Calu3 (cell line): Measurements from ENCODE around the gene GJA10. TPM values are rescaled to one million over a fixed set of nuclear protein-coding genes. Genes with fewer than 3 reads are reported as not detected.

Experiments used
- BruUV-seq: library from RNA; stranded (reverse); fragments of 400-500 nt; replicated peaks from 2 replicates; lab custom pipeline; 2021; lab: Mats Ljungman, UMichigan
- CTCF ChIA-PET: fragments of 300-600 bp; sonication (Branson Sonifier 250); formaldehyde crosslinking; loops from one replicate; lab custom pipeline; 2022; ENCODE audit warnings: antibody characterized with exemption; lab: Charles Lee
- DNase-seq: peaks from one replicate; pipeline ENCODE4 v3.0.0; 2022
- H3K27ac Mint-ChIP-seq: one replicate; pipeline ENCODE4 v1.8.0; 2022; ENCODE audit warnings: mixed read lengths; ENCODE audit not compliant: unreplicated experiment
- H3K27me3 Mint-ChIP-seq: one replicate; pipeline ENCODE4 v1.8.0; 2022; ENCODE audit warnings: mixed read lengths; ENCODE audit not compliant: unreplicated experiment
- H3K36me3 Mint-ChIP-seq: one replicate; pipeline ENCODE4 v1.8.0; 2022; ENCODE audit warnings: mild to moderate bottlenecking, moderate library complexity, mixed read lengths; ENCODE audit not compliant: insufficient read depth, unreplicated experiment
- H3K4me1 Mint-ChIP-seq: one replicate; pipeline ENCODE4 v1.8.0; 2022; ENCODE audit warnings: mild to moderate bottlenecking, low read depth, mixed read lengths; ENCODE audit not compliant: unreplicated experiment
- H3K4me3 Mint-ChIP-seq: one replicate; pipeline ENCODE4 v1.8.0; 2022; ENCODE audit warnings: mild to moderate bottlenecking, low read depth, moderate library complexity, mixed read lengths; ENCODE audit not compliant: unreplicated experiment
- H3K9me3 Mint-ChIP-seq: one replicate; pipeline ENCODE4 v1.8.0; 2022; ENCODE audit warnings: low read depth, mixed read lengths; ENCODE audit not compliant: unreplicated experiment
- intact Hi-C: fragments of 100-400 bp; cut with micrococcal nuclease; formaldehyde crosslinking; loops from one replicate; pipeline ENCODE4 v1.10.0; 2022; ENCODE audit not compliant: unreplicated experiment
- total RNA-seq: library from RNA; stranded (reverse); gene quantifications from 2 replicates; pipeline ENCODE4 v1.2.3, GENCODE V29; 2022
- TF ChIP-seq, protein P1 (sequence below): fragments of 200-600 bp; IDR thresholded peaks from one replicate; pipeline ENCODE4 v1.8.0; 2022; ENCODE audit warnings: antibody characterized with exemption; ENCODE audit not compliant: unreplicated experiment

GJA10 gene
- total RNA-seq, 1 experiment from 2014 or later = not detected

DNA sequence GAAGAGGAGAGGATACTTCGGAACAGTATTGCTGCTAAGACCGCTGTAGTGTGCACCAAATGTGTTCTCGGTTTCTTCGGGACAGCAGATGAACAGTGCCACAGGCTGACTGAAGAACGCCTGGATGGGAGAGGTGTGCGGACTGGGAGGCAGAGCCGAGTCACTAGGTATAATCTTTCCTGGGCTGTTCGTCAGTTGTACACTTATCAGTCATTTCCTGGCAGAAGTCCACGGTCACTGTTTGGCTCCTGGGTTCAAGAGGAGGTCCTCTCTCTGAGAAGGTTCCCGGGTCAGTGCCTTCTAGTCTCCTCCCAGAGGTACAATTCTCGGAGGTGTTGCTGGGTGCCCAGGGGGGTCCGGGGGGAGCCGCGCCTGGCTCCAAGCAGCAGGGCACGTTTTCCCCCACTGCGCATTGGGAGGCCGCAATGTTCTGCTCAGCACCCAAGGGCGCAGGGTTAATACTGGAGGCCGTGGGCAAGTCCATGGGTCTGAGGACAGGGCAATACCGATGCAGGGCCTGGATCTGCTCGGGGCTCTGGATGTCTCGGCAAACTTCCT, 38.1 kb downstream of the GJA10 start:
- Mint-ChIP-seq H3K4me3 (no peak overlapping the region), H3K27me3 (peaks cover 8% of the 10 kb centered on the region), H3K36me3 (no peaks in the 10 kb centered on the region), H3K9me3 (no peaks in the 10 kb centered on the region), H3K4me1 (peaks cover 10% of the 10 kb centered on the region), H3K27ac (no peak overlapping the region)
- no TSS peak for BruUV-seq
- TF ChIP-seq, protein P1, sequence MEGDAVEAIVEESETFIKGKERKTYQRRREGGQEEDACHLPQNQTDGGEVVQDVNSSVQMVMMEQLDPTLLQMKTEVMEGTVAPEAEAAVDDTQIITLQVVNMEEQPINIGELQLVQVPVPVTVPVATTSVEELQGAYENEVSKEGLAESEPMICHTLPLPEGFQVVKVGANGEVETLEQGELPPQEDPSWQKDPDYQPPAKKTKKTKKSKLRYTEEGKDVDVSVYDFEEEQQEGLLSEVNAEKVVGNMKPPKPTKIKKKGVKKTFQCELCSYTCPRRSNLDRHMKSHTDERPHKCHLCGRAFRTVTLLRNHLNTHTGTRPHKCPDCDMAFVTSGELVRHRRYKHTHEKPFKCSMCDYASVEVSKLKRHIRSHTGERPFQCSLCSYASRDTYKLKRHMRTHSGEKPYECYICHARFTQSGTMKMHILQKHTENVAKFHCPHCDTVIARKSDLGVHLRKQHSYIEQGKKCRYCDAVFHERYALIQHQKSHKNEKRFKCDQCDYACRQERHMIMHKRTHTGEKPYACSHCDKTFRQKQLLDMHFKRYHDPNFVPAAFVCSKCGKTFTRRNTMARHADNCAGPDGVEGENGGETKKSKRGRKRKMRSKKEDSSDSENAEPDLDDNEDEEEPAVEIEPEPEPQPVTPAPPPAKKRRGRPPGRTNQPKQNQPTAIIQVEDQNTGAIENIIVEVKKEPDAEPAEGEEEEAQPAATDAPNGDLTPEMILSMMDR = no peak
- no peak for DNase-seq
- intact Hi-C loops = no loop called here
- CTCF ChIA-PET = no interaction called here

DNA sequence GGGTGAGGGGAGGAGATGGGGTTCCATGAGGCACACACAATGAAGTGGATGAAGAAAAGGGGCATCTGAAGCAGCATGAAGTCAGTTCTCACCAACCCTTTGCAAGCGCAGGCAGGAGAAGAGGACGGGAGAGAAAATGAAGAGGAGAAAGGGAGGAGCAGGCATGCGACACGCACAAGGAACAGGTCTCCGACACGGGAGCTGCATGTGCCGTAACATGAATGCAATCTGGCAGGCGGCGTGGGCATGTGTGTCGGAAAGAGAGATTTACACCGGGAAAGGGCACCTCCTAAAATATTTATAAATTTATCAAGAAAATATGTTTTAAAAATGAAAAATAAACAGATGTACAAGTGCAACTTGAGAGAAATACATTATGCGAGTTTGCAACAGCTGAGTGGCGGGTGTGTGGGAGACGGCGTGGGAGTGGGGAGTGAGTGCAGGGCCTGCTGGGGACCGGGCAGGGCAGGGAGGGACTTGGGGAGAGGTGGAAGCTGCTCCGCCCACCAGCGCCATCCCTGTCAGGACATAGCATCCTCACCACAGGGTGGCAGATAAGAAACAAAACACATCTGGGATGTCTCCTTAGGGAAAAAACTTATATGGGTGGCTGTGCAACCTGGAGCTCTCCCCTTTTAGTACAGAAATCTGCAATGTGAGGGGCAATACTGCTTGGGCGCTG, 40.6 kb downstream of the GJA10 start:
- Mint-ChIP-seq H3K27me3 (peaks cover 8% of the 10 kb centered on the region), H3K27ac (no peak overlapping the region), H3K4me3 (no peak overlapping the region), H3K9me3 (no peaks in the 10 kb centered on the region), H3K4me1 (peaks cover 1% of the 10 kb centered on the region), H3K36me3 (no peaks in the 10 kb centered on the region)
- TF ChIP-seq, protein P1 = no peak
- BruUV-seq = no TSS peak
- CTCF ChIA-PET = no interaction called here
- no peak for DNase-seq
- intact Hi-C loops = no loop called here

DNA sequence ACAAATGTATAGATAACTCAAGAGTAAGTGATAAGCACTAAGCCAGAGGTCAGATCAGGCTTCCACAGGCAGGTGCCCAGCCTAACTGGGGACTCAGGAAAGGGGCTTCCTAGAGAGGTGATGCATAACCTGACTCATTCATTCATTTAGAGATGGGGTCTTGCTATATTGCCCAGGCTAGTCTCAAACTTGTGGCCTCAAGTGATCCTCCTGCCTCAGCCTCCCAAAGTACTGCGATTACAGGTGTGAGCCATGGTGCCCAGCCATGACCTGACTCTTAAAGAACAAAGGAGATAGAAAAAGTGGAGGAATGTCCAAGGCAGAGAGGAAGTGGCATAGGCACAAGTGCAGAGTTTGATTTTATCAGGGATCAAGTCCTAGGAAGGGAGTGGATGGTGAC, 41.9 kb downstream of the GJA10 start:
- DNase-seq = no peak
- TF ChIP-seq, protein P1 = no peak
- H3K4me1 Mint-ChIP-seq = peaks cover 4% of the 10 kb centered on the region
- intact Hi-C loops = no loop called here
- CTCF ChIA-PET = no interaction called here
- no peak overlapping the region for H3K4me3 Mint-ChIP-seq
- H3K9me3 Mint-ChIP-seq = no peaks in the 10 kb centered on the region
- no peak overlapping the region for H3K27ac Mint-ChIP-seq
- no peaks in the 10 kb centered on the region for H3K36me3 Mint-ChIP-seq
- no TSS peak for BruUV-seq
- H3K27me3 Mint-ChIP-seq = peaks cover 8% of the 10 kb centered on the region

DNA sequence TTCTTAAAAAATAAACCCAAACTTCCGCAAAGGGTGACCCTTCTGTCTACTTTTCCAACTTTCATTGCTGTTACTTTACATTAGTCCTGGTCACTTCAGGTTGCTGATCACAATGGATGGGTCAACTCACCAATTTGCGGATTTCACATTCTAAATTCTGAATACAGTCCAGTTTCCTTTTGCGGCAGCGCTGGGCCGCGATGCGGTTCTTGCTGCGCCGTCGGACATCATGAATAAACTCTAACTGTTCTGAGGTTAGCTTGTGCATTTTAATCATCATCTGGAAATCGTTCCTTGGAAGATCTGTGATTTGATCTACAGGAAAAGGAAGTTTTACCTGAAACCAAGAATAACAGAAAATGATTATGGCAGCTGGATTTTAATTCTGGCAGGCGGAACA, 43.7 kb downstream of the GJA10 start:
- Mint-ChIP-seq H3K9me3 (no peaks in the 10 kb centered on the region), H3K4me3 (no peak overlapping the region), H3K36me3 (no peaks in the 10 kb centered on the region), H3K4me1 (peaks cover 12% of the 10 kb centered on the region), H3K27ac (no peak overlapping the region), H3K27me3 (peaks cover 8% of the 10 kb centered on the region)
- no peak for DNase-seq
- intact Hi-C loops = no loop called here
- CTCF ChIA-PET = no interaction called here
- BruUV-seq = no TSS peak
- TF ChIP-seq, protein P1 = no peak
